ENCODE results near the gene RNF32. TPM values are rescaled to one million over a fixed set of nuclear protein-coding genes. Genes with fewer than 3 reads are reported as not detected.

Gene RNF32
- total and polyA plus RNA-seq, 2 of the 13 experiments (the other 11 are each of a cell fraction or from before 2014, with no cell fraction given), result not detected

GRCh38 chr7:156611014-156612010 is 29.3 kb upstream of the RNF32 start (continued):
- no peak for TF ChIP-seq REST (IDR thresholded peaks at IDR 0.05; ENCODE audit: borderline replicate concordance in 1 of 2, low read depth in 1 of 2, low read length in 2 of 2)
- TF ChIP-seq ESRRA (CRISPR knock-in tag; IDR thresholded peaks at IDR 0.05; ENCODE audit: low read depth), result no peak
- TF ChIP-seq ZNF556 (CRISPR knock-in tag; IDR thresholded peaks at IDR 0.05; ENCODE audit: borderline replicate concordance), result 0 out of 2 replicates have a peak, but pooled peaks have one; percentile 59
- no peak for TF ChIP-seq ZBTB3 (CRISPR knock-in tag; IDR thresholded peaks at IDR 0.05; ENCODE audit: borderline replicate concordance, low read depth)
- no peak for TF ChIP-seq TGIF2 (CRISPR knock-in tag; IDR thresholded peaks at IDR 0.05)
- TF ChIP-seq LCORL (IDR thresholded peaks at IDR 0.05), result no peak
- 0 out of 2 replicates have a peak, but pooled peaks have one; percentile 30 for TF ChIP-seq LCORL (CRISPR knock-in tag; IDR thresholded peaks at IDR 0.05)
- no peak for TF ChIP-seq ZNF382 (CRISPR knock-in tag; IDR thresholded peaks at IDR 0.05; ENCODE audit: borderline replicate concordance)
- TF ChIP-seq ZNF646 (CRISPR knock-in tag; IDR thresholded peaks at IDR 0.05), result no peak
- TF ChIP-seq ZBTB38 (CRISPR knock-in tag; IDR thresholded peaks at IDR 0.05), result peak; percentile 93
- no peak for TF ChIP-seq YY1 (IDR thresholded peaks at IDR 0.05; ENCODE audit: insufficient read depth, insufficient replicate concordance, low read depth, low read length)
- peak; percentile 64; the same call in 1 of the 2 replicates for TF ChIP-seq ZNF598 (CRISPR knock-in tag; IDR thresholded peaks at IDR 0.05; ENCODE audit: borderline replicate concordance)
- no peak for TF ChIP-seq AFF4 (CRISPR knock-in tag; IDR thresholded peaks at IDR 0.05)

Data from HepG2 (cell line).